ENCODE data around the gene EFCAB14.

EFCAB14 gene

DNA sequence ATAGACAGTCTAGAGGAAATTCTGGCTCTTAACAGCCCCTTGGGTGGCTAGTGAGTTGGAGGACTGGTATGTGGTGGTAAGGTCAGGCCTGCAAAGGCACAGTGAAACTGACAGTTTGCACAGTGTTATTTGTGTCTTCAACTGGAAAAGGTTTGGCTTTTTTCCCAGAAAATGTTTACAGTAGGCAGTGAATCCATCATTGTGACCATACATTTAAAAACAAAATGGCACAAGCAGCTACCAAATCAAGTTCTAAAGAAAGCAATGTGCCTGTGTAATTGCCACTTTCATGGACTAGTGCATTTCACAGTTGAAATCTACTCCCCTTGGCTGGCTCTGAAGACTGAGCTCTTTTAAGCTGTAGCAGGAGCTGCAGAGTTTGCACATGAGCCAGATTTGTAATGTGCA lies 75.5 kb downstream of the EFCAB14 start:
- TF ChIP-seq, protein P1, sequence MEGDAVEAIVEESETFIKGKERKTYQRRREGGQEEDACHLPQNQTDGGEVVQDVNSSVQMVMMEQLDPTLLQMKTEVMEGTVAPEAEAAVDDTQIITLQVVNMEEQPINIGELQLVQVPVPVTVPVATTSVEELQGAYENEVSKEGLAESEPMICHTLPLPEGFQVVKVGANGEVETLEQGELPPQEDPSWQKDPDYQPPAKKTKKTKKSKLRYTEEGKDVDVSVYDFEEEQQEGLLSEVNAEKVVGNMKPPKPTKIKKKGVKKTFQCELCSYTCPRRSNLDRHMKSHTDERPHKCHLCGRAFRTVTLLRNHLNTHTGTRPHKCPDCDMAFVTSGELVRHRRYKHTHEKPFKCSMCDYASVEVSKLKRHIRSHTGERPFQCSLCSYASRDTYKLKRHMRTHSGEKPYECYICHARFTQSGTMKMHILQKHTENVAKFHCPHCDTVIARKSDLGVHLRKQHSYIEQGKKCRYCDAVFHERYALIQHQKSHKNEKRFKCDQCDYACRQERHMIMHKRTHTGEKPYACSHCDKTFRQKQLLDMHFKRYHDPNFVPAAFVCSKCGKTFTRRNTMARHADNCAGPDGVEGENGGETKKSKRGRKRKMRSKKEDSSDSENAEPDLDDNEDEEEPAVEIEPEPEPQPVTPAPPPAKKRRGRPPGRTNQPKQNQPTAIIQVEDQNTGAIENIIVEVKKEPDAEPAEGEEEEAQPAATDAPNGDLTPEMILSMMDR (IDR thresholded peaks at IDR 0.05; ENCODE audit: low read depth, low read length): no peak
- peak; percentile 76 for DNase-seq (ENCODE audit: extremely low read depth, low read depth)

DNA sequence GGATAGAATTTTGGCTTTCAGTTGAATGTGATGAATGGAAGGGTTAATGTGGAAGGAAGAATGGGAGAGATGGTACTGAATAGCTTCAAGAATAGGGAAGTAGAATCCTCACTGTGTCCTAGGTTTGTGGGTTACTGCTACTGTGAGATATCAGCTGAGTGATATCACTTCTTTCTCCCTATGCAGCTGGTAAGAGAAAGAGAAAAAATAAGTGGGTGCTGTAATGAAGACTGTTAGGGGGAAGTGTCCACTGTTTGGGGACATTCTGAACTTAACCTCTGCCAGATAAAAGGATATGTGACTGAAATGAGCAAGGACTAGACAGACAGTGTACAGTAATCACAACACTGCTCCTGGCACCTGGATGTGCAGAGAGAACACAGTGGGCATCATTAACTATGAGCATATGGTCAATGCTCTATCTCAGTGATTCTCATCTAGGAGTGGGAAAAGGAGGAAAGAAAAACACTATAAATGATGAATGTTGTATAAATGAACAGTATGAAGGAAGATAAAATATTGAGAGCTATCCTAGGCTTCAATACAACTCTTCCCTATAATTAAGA lies 76.7 kb downstream of the EFCAB14 start:
- DNase-seq (ENCODE audit: extremely low read depth, low read depth): no peak
- TF ChIP-seq, protein P1 (IDR thresholded peaks at IDR 0.05; ENCODE audit: low read depth, low read length): no peak

DNA sequence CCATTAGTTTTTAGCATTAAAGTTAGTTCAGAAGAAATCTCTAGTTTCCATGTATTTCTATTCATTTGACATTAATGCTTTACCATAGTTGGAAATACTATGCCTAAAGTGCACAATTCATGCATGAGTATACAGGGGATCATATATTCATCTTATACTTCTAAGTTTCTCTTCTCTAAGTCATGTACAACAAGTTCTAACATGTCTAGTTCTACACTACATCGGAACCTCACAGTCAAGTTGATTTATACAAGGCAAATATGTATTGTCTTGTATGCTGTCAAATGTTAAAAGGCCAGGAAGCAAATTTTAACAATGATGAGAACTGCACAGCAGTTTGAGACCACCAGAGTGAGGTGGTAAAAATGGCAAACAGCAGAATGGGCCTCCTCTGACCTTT lies 79.4 kb downstream of the EFCAB14 start:
- TF ChIP-seq, protein P1 (IDR thresholded peaks at IDR 0.05; ENCODE audit: low read depth, low read length): no peak
- no peak for DNase-seq (ENCODE audit: extremely low read depth, low read depth)

DNA sequence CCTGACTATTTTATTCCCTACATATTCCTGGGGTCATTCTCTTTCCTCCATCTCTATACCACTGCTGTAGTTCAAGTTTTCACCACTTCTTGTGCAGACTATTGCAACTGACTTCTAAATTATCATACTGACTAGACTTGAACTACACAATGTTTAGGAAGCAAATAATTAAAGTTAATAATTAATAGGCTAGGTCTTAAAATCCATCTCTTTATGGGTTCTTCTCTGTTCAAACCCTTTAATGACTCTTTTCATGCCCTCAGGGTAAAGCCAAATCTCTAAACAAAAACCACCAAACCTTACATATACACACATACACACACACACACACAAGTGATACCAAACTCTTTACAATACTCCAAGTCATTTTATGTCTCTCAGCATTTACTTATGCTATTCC lies 80.0 kb downstream of the EFCAB14 start:
- TF ChIP-seq, protein P1 (IDR thresholded peaks at IDR 0.05; ENCODE audit: low read depth, low read length): no peak
- no peak for DNase-seq (ENCODE audit: extremely low read depth, low read depth)

DNA sequence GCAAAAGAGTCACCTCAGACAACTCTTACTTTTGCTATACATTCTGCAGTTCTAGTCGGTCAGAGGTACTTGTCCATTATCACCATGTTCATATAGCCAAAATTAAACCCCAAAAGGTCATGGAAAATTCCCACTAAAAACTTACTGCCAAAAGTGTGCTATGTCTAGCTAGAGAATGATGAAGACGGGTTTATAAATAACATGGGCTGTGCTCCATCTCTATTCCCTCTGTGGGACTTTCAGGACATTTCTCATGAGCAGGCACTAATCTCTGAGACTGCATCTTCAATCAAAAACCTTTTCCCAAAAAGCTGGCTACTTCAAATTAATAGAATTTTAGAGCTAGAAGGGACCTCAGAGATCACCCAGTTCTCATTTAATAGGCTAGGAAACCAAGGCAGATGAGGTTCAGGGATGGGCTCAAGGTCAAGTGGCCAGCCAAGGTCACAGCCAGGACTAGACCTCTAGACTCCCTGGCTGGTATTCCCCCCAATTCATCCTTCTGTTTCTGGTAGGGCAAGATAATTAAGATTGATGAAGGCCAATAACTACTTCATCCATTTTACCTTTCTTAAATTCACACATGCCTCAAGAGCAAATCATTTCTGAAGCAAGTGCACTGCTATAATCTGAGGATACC lies 81.3 kb downstream of the EFCAB14 start:
- DNase-seq (ENCODE audit: extremely low read depth, low read depth): no peak
- TF ChIP-seq, protein P1 (IDR thresholded peaks at IDR 0.05; ENCODE audit: low read depth, low read length): no peak

DNA sequence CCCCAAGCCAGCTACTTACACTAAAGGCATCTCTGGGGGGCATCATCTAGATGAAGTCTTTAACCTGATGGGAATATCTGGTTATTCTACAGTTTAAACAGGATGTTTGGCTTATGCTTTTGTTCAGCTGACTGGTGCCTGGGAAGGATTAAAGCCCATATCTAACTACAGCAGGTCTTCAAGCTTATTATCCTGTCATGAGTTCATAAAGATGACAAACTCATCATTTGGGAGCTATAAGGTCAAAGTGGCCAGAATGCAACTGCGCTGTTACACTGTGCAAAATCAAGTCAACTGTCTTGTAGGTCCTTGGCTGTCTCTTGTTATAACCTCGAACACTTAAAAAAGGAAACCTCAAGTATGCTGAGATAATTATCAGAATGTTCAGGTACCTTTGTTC lies 83.7 kb downstream of the EFCAB14 start:
- DNase-seq (ENCODE audit: extremely low read depth, low read depth): no peak
- TF ChIP-seq, protein P1 (IDR thresholded peaks at IDR 0.05; ENCODE audit: low read depth, low read length): no peak

DNA sequence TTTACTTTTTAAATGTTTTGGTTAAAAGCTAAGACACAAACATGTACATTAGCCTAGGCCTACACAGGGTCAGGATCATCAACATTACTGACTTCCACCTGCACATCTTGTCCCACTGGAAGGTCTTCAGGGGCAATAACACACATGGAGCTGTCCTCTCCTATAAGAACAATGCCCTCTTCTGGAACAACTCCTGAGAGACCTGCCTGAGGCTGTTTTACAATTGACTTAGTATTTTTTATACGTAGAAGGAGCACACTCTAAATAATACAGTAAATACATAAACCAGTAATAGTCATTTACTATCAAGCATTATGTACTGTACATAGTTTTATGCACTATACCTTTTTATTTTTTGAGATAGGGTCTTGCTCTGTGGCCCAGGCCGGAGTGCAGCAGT lies 88.2 kb downstream of the EFCAB14 start:
- DNase-seq (ENCODE audit: extremely low read depth, low read depth): no peak
- TF ChIP-seq, protein P1 (IDR thresholded peaks at IDR 0.05; ENCODE audit: low read depth, low read length): no peak

All from AG09319 (cell line).